Liver (tissue), 9 donors: ENCODE data around the gene WDR17. TPM values are rescaled to one million over a fixed set of nuclear protein-coding genes. Genes with fewer than 3 reads are reported as not detected.

Experiments
- DNase-seq: peaks from one replicate; pipeline ENCODE4 v3.0.0-alpha.2; 2017; ENCODE audit warnings: low spot score
- H3K27ac ChIP-seq, 2 donors: one replicate each; pipeline ENCODE4 v1.7.0; 2013; ENCODE audit warnings: inconsistent platforms in 2 of 2, low read length in 2 of 2, control low read depth in 1 of 2, low read depth in 1 of 2, mild to moderate bottlenecking in 1 of 2
- H3K27me3 ChIP-seq, 4 donors: one replicate each; pipeline versions ENCODE4 v1.6.1 to v1.7.0; 2013; ENCODE audit warnings: low read length in 3 of 4, inconsistent platforms in 1 of 4, mild to moderate bottlenecking in 1 of 4, moderate library complexity in 1 of 4; ENCODE audit not compliant: control insufficient read depth in 4 of 4, insufficient read depth in 4 of 4
- H3K36me3 ChIP-seq, 4 donors: one replicate each; pipeline versions ENCODE4 v1.6.1 to v1.7.0; 2013; ENCODE audit warnings: low read length in 3 of 4, mild to moderate bottlenecking in 3 of 4, low read depth in 1 of 4, moderate library complexity in 1 of 4; ENCODE audit not compliant: control insufficient read depth in 4 of 4, insufficient read depth in 3 of 4
- H3K4me1 ChIP-seq, 4 donors: one replicate each; pipeline versions ENCODE4 v1.6.1 to v1.7.0; 2013; ENCODE audit warnings: low read length in 3 of 4, mild to moderate bottlenecking in 3 of 4, moderate library complexity in 1 of 4; ENCODE audit not compliant: control insufficient read depth in 4 of 4, insufficient read depth in 4 of 4
- H3K4me3 ChIP-seq, 3 donors: one replicate each; pipeline versions ENCODE4 v1.6.1 to v1.7.0; 2013; ENCODE audit warnings: low read length in 3 of 3, control low read depth in 1 of 3, low read depth in 1 of 3, mild to moderate bottlenecking in 1 of 3
- H3K9ac ChIP-seq, 2 donors: one replicate each; pipeline ENCODE4 v1.7.0; 2013; ENCODE audit warnings: low read length in 2 of 2, mild to moderate bottlenecking in 2 of 2, moderate library complexity in 2 of 2, control low read depth in 1 of 2, low read depth in 1 of 2
- H3K9me3 ChIP-seq, 4 donors: one replicate each; pipeline versions ENCODE4 v1.6.1 to v1.7.0; 2013; ENCODE audit warnings: low read length in 3 of 4; ENCODE audit not compliant: control insufficient read depth in 4 of 4
- EGR1 ChIP-seq, 2 donors: IDR thresholded peaks; 2 replicates each; pipeline ENCODE4 v1.6.1; 2016 to 2018; ENCODE audit warnings: antibody characterized with exemption in 2 of 2, low read depth in 2 of 2
- FOXA1 ChIP-seq: IDR thresholded peaks from 2 replicates; pipeline ENCODE4 v1.6.1; 2016; ENCODE audit warnings: antibody characterized with exemption
- FOXA2 ChIP-seq: IDR thresholded peaks from 2 replicates; pipeline ENCODE4 v1.6.1; 2016; ENCODE audit warnings: antibody characterized with exemption
- GABPA ChIP-seq, 2 donors: IDR thresholded peaks in 1 of 2; conservative IDR thresholded peaks in 1 of 2; 2 replicates each; pipeline ENCODE4 v1.6.1; 2016; ENCODE audit warnings: antibody characterized with exemption in 2 of 2, mild to moderate bottlenecking in 1 of 2, moderate library complexity in 1 of 2
- HNF4A ChIP-seq, 2 donors: conservative IDR thresholded peaks; 2 replicates each; pipeline ENCODE4 v1.6.1; 2016; ENCODE audit warnings: antibody characterized with exemption in 2 of 2, mild to moderate bottlenecking in 2 of 2
- HNF4G ChIP-seq: IDR thresholded peaks from 2 replicates; pipeline ENCODE4 v1.6.1; 2016; ENCODE audit warnings: antibody characterized with exemption
- JUND ChIP-seq, 2 donors: IDR thresholded peaks; 2 replicates each; pipeline ENCODE4 v1.6.1; 2016; ENCODE audit warnings: antibody characterized with exemption in 2 of 2
- RAD21 ChIP-seq, 2 donors: IDR thresholded peaks; 2 replicates each; pipeline ENCODE4 v1.6.1; 2016; ENCODE audit warnings: antibody characterized with exemption in 2 of 2, mild to moderate bottlenecking in 2 of 2
- RXRA ChIP-seq, 2 donors: IDR thresholded peaks; 2 replicates each; pipeline ENCODE4 v1.6.1; 2017 to 2018; ENCODE audit warnings: antibody characterized with exemption in 2 of 2, mild to moderate bottlenecking in 1 of 2
- SP1 ChIP-seq: IDR thresholded peaks from 2 replicates; pipeline ENCODE4 v1.6.1; 2018; ENCODE audit warnings: antibody characterized with exemption, mild to moderate bottlenecking
- TAF1 ChIP-seq: conservative IDR thresholded peaks from 2 replicates; pipeline ENCODE4 v1.6.1; 2016; ENCODE audit warnings: antibody characterized with exemption, mild to moderate bottlenecking
- YY1 ChIP-seq: IDR thresholded peaks from 2 replicates; pipeline ENCODE4 v1.6.1; 2016; ENCODE audit warnings: antibody characterized with exemption, mild to moderate bottlenecking
- WGBS: extraction: QIAGEN DNeasy Blood & Tissue Kit; methylation state at CpG from one replicate; pipeline ENCODE4 v1.1.7; 2013; 5-methylcytosine and 5-hydroxymethylcytosine counted together
- polyA plus RNA-seq, 2 donors: library from polyadenylated mRNA; stranded (reverse) in 1 of 2; unstranded in 1 of 2; fragments of 200-250 nt in 1 of 2; fragments of >200 nt in 1 of 2; fragmentation: Nextera tagmentation in 1 of 2; extraction: Ambion mirVana in 1 of 2; gene quantifications; one replicate each; pipeline versions ENCODE4 v1.2.1 to v1.2.3, GENCODE V29; 2013 to 2015
- total RNA-seq, 2 donors: library from RNA; depleted of rRNA; stranded (reverse); fragments of >200 nt; gene quantifications; one replicate each; pipeline ENCODE4 v1.2.3, GENCODE V29; 2014
- TF ChIP-seq, protein P1 (sequence below): IDR thresholded peaks from 2 replicates; pipeline ENCODE4 v1.6.1; 2016; ENCODE audit warnings: antibody characterized with exemption, mild to moderate bottlenecking
- TF ChIP-seq, protein P2 (sequence below): IDR thresholded peaks from 2 replicates; pipeline ENCODE4 v1.6.1; 2016; ENCODE audit warnings: antibody characterized with exemption
- TF ChIP-seq, protein P3 (sequence below): IDR thresholded peaks from 2 replicates; pipeline ENCODE4 v1.6.1; 2016; ENCODE audit warnings: antibody characterized with exemption
- TF ChIP-seq, protein P4 (sequence below): fragments of 150-350 bp; IDR thresholded peaks from 2 replicates; pipeline ENCODE4 v1.5.1; 2017; ENCODE audit warnings: improper control_type of control experiment, low read depth, low read length; ENCODE audit not compliant: missing input control
- TF ChIP-seq, protein P5 (sequence below): IDR thresholded peaks from 2 replicates; pipeline ENCODE4 v1.6.1; 2016; ENCODE audit warnings: antibody characterized with exemption
- donor health status: healthy.
- donor health status: healthy.
- donor health status: healthy.
- donor health status: healthy.
- donor health status: healthy.

Gene WDR17
- total and polyA plus RNA-seq, 4 donors, result 0.14 to 0.84 (median 0.34) TPM

DNA sequence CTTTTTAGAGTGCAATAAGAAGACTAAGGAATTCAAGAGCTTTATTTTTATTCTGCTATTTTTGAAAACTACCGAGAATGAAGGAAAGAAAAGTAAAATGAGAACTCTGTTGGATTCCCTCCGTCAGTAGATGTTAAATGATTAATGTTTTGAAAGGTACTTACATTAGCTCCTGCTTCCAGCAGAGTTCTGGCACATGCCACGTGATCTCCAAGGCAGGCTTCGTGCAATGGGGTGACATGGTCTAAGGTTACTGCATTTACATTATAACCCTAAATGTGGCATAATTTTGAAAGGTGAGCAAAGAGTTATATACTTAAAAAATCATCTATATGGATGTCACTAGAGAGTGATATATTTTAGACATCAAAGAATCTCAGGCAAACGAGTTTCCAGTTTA lies 156.5 kb downstream of the WDR17 start:
- H3K27me3 ChIP-seq, result no peaks in the 10 kb centered on the region
- H3K9ac ChIP-seq, result no peak overlapping the region
- H3K4me3 ChIP-seq, result no peak overlapping the region
- TF ChIP-seq FOXA1, result no peak
- DNase-seq, result no peak
- H3K4me1 ChIP-seq, result no peaks in the 10 kb centered on the region
- no peak overlapping the region for H3K27ac ChIP-seq
- 84% methylated on average over 5 of the region's 5 CpGs for WGBS
- no peaks in the 10 kb centered on the region for H3K36me3 ChIP-seq
- H3K9me3 ChIP-seq, result no peaks in the 10 kb centered on the region

DNA sequence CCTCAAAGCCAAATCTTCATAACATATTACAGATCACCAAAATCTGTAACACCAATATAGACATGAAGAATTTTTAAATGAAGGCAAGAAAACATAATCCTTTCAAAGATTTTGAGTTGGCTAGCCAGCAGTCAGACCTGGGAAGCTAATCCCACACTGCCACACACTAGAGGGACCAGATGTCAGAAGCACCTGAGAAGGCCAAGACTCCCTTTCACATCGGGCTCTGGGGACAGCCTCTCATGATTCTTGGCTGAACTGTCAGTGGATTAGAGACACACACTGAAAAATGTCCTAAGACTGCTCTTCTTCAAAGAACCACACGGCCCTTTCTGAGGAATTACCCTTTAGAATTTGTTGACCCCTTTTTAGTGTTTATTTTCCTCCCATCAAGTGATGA lies 157.9 kb downstream of the WDR17 start:
- Histone ChIP-seq H3K4me3 (no peak overlapping the region), H3K9me3 (no peaks in the 10 kb centered on the region), H3K27ac (no peak overlapping the region), H3K4me1 (no peaks in the 10 kb centered on the region), H3K36me3 (no peaks in the 10 kb centered on the region), H3K27me3 (no peaks in the 10 kb centered on the region), H3K9ac (no peak overlapping the region)
- no peak for DNase-seq
- TF ChIP-seq JUND (IDR thresholded peaks at IDR 0.05) (no peak), SP1 (no peak), RXRA (IDR thresholded peaks at IDR 0.05) (no peak), EGR1 (IDR thresholded peaks at IDR 0.05; ENCODE audit: low read depth in 2 of 2) (no peak), RAD21 (IDR thresholded peaks at IDR 0.05) (no peak), YY1 (no peak), FOXA1 (no peak), HNF4G (no peak), TAF1 (no peak), FOXA2 (no peak), GABPA (IDR thresholded peaks at IDR 0.05 in 1 of 2, conservative IDR thresholded peaks at IDR 0.05 in 1 of 2) (no peak), HNF4A (conservative IDR thresholded peaks at IDR 0.05) (no peak)
- TF ChIP-seq, protein P1, sequence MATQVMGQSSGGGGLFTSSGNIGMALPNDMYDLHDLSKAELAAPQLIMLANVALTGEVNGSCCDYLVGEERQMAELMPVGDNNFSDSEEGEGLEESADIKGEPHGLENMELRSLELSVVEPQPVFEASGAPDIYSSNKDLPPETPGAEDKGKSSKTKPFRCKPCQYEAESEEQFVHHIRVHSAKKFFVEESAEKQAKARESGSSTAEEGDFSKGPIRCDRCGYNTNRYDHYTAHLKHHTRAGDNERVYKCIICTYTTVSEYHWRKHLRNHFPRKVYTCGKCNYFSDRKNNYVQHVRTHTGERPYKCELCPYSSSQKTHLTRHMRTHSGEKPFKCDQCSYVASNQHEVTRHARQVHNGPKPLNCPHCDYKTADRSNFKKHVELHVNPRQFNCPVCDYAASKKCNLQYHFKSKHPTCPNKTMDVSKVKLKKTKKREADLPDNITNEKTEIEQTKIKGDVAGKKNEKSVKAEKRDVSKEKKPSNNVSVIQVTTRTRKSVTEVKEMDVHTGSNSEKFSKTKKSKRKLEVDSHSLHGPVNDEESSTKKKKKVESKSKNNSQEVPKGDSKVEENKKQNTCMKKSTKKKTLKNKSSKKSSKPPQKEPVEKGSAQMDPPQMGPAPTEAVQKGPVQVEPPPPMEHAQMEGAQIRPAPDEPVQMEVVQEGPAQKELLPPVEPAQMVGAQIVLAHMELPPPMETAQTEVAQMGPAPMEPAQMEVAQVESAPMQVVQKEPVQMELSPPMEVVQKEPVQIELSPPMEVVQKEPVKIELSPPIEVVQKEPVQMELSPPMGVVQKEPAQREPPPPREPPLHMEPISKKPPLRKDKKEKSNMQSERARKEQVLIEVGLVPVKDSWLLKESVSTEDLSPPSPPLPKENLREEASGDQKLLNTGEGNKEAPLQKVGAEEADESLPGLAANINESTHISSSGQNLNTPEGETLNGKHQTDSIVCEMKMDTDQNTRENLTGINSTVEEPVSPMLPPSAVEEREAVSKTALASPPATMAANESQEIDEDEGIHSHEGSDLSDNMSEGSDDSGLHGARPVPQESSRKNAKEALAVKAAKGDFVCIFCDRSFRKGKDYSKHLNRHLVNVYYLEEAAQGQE, result no peak
- TF ChIP-seq, protein P2, sequence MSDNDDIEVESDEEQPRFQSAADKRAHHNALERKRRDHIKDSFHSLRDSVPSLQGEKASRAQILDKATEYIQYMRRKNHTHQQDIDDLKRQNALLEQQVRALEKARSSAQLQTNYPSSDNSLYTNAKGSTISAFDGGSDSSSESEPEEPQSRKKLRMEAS, result no peak
- TF ChIP-seq, protein P3, sequence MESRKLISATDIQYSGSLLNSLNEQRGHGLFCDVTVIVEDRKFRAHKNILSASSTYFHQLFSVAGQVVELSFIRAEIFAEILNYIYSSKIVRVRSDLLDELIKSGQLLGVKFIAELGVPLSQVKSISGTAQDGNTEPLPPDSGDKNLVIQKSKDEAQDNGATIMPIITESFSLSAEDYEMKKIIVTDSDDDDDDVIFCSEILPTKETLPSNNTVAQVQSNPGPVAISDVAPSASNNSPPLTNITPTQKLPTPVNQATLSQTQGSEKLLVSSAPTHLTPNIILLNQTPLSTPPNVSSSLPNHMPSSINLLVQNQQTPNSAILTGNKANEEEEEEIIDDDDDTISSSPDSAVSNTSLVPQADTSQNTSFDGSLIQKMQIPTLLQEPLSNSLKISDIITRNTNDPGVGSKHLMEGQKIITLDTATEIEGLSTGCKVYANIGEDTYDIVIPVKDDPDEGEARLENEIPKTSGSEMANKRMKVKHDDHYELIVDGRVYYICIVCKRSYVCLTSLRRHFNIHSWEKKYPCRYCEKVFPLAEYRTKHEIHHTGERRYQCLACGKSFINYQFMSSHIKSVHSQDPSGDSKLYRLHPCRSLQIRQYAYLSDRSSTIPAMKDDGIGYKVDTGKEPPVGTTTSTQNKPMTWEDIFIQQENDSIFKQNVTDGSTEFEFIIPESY, result no peak
- TF ChIP-seq, protein P4, sequence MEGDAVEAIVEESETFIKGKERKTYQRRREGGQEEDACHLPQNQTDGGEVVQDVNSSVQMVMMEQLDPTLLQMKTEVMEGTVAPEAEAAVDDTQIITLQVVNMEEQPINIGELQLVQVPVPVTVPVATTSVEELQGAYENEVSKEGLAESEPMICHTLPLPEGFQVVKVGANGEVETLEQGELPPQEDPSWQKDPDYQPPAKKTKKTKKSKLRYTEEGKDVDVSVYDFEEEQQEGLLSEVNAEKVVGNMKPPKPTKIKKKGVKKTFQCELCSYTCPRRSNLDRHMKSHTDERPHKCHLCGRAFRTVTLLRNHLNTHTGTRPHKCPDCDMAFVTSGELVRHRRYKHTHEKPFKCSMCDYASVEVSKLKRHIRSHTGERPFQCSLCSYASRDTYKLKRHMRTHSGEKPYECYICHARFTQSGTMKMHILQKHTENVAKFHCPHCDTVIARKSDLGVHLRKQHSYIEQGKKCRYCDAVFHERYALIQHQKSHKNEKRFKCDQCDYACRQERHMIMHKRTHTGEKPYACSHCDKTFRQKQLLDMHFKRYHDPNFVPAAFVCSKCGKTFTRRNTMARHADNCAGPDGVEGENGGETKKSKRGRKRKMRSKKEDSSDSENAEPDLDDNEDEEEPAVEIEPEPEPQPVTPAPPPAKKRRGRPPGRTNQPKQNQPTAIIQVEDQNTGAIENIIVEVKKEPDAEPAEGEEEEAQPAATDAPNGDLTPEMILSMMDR, result no peak
- TF ChIP-seq, protein P5, sequence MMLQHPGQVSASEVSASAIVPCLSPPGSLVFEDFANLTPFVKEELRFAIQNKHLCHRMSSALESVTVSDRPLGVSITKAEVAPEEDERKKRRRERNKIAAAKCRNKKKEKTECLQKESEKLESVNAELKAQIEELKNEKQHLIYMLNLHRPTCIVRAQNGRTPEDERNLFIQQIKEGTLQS, result no peak
- 79% methylated on average over 2 of the region's 2 CpGs for WGBS
